Upper lobe of left lung (tissue), 4 donors: ENCODE results near the gene SMOC2.

ENCODE experiments used
- POLR2A ChIP-seq, 4 donors: fragments of 450-650 bp; IDR thresholded peaks; one replicate each; pipeline ENCODE4 v1.5.1; 2016 to 2017; ENCODE audit warnings: antibody characterized with exemption in 4 of 4, mild to moderate bottlenecking in 2 of 4
- POLR2AphosphoS5 ChIP-seq, 2 donors: sonication (generic); formaldehyde crosslinking; IDR thresholded peaks; one replicate each; pipeline ENCODE4 v1.5.1; 2017; ENCODE audit warnings: antibody characterized with exemption in 2 of 2
- TF ChIP-seq, protein P1 (sequence below), 6 experiments: fragments of 450-650 bp in 4 of 6; fragments of 200-600 bp in 2 of 6; sonication (generic) in 2 of 6; IDR thresholded peaks; one replicate each; pipeline ENCODE4 v1.5.1; 2016 to 2019; ENCODE audit warnings: antibody characterized with exemption in 6 of 6

DNA sequence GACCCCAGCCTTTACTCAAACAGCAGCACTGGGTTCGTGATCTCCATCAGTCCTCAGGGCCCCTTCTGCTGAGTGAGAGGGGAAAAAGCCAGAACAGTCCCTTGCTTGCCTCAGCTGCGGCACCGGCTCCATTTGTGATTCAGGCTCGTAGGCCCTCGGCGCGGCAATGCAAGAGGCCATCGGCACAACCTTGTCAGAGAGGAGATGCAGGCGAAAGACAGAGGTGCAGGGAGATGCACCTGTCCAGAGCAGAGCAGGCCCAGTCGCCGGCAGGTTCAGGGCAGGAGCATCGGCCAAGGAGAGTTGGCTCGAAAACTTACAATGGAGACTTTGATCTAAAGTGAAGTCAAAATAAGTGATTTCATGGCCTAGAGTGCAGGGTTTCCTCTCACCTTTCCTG lies 171.6 kb downstream of the SMOC2 start:
- TF ChIP-seq, protein P1, sequence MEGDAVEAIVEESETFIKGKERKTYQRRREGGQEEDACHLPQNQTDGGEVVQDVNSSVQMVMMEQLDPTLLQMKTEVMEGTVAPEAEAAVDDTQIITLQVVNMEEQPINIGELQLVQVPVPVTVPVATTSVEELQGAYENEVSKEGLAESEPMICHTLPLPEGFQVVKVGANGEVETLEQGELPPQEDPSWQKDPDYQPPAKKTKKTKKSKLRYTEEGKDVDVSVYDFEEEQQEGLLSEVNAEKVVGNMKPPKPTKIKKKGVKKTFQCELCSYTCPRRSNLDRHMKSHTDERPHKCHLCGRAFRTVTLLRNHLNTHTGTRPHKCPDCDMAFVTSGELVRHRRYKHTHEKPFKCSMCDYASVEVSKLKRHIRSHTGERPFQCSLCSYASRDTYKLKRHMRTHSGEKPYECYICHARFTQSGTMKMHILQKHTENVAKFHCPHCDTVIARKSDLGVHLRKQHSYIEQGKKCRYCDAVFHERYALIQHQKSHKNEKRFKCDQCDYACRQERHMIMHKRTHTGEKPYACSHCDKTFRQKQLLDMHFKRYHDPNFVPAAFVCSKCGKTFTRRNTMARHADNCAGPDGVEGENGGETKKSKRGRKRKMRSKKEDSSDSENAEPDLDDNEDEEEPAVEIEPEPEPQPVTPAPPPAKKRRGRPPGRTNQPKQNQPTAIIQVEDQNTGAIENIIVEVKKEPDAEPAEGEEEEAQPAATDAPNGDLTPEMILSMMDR (IDR thresholded peaks at IDR 0.05), result no peak
- TF ChIP-seq POLR2AphosphoS5 (IDR thresholded peaks at IDR 0.05) (no peak), POLR2A (IDR thresholded peaks at IDR 0.05) (no peak)
